ENCODE measurements around the gene CPM. TPM values are rescaled to one million over a fixed set of nuclear protein-coding genes. Genes with fewer than 3 reads are reported as not detected.
A peak's percentile ranks its signal among the peaks of the same experiment; 100 is the strongest.

The CPM gene
- total RNA-seq, 1 experiment from 2014 or later, result 0.89 TPM

- CTCF ChIA-PET, result interaction anchor here (0.6 kb wide), 2 partner anchors 9 to 93 kb away, joined by 3 to 4 read pairs; no protein-coding TSS in a partner anchor
- no peaks in the 10 kb centered on the region for H3K9me3 Mint-ChIP-seq (ENCODE audit: unreplicated experiment)
- H3K27me3 Mint-ChIP-seq (ENCODE audit: insufficient read depth, unreplicated experiment), result no peaks in the 10 kb centered on the region
- H3K4me1 Mint-ChIP-seq (ENCODE audit: insufficient read depth, unreplicated experiment), result no peaks in the 10 kb centered on the region
- DNase-seq (ENCODE audit: unreplicated experiment), result no peak
- no peak overlapping the region for H3K4me3 Mint-ChIP-seq (ENCODE audit: unreplicated experiment)
- intact Hi-C loops (cut with micrococcal nuclease), result no loop called here
- H3K27ac Mint-ChIP-seq (ENCODE audit: low read depth, unreplicated experiment), result no peak overlapping the region
- POLR2A ChIA-PET, result interaction anchor here (2.0 kb wide), 1 partner anchor 11 kb away, joined by 7 read pairs; the partner anchor contains the start of gene CPM
- BruUV-seq (replicated peaks), result no TSS peak
- H3K36me3 Mint-ChIP-seq (ENCODE audit: insufficient read depth, unreplicated experiment), result no peaks in the 10 kb centered on the region
- TF ChIP-seq CTCF (IDR thresholded peaks at IDR 0.05; ENCODE audit: unreplicated experiment), result no peak
Measured at GRCh38 chr12:68943848-68944247, 10.9 kb upstream of the CPM start.

- no peaks in the 10 kb centered on the region for H3K4me1 Mint-ChIP-seq (ENCODE audit: insufficient read depth, unreplicated experiment)
- ChIA-PET POLR2A (interaction anchor here (0.8 kb wide), 1 partner anchor 40 kb away, joined by 3 read pairs; no protein-coding TSS in a partner anchor), CTCF (no interaction called here)
- no TSS peak for BruUV-seq (replicated peaks)
- peak; percentile 27 for DNase-seq (ENCODE audit: unreplicated experiment)
- H3K9me3 Mint-ChIP-seq (ENCODE audit: unreplicated experiment), result no peaks in the 10 kb centered on the region
- H3K27ac Mint-ChIP-seq (ENCODE audit: low read depth, unreplicated experiment), result no peak overlapping the region
- H3K4me3 Mint-ChIP-seq (ENCODE audit: unreplicated experiment), result no peak overlapping the region
- intact Hi-C loops (cut with micrococcal nuclease), result no loop called here
- TF ChIP-seq CTCF (IDR thresholded peaks at IDR 0.05; ENCODE audit: unreplicated experiment), result no peak
- no peaks in the 10 kb centered on the region for H3K36me3 Mint-ChIP-seq (ENCODE audit: insufficient read depth, unreplicated experiment)
- H3K27me3 Mint-ChIP-seq (ENCODE audit: insufficient read depth, unreplicated experiment), result no peaks in the 10 kb centered on the region
Measured at GRCh38 chr12:68940731-68941130, 7.8 kb upstream of the CPM start.

- CTCF ChIA-PET, result no interaction called here
Measured at GRCh38 chr12:68939505-68939904, 6.5 kb upstream of the CPM start.

GRCh38 chr12:68934392-68934791, 1.4 kb upstream of the CPM start:
- intact Hi-C loops (cut with micrococcal nuclease), result no loop called here
- TF ChIP-seq CTCF (IDR thresholded peaks at IDR 0.05; ENCODE audit: unreplicated experiment), result no peak
- ChIA-PET POLR2A (no interaction called here), CTCF (no interaction called here)
- no peaks in the 10 kb centered on the region for H3K27me3 Mint-ChIP-seq (ENCODE audit: insufficient read depth, unreplicated experiment)
- no peaks in the 10 kb centered on the region for H3K9me3 Mint-ChIP-seq (ENCODE audit: unreplicated experiment)
- H3K4me3 Mint-ChIP-seq (ENCODE audit: unreplicated experiment), result no peak overlapping the region
- BruUV-seq (replicated peaks), result no TSS peak
- no peaks in the 10 kb centered on the region for H3K4me1 Mint-ChIP-seq (ENCODE audit: insufficient read depth, unreplicated experiment)
- H3K36me3 Mint-ChIP-seq (ENCODE audit: insufficient read depth, unreplicated experiment), result no peaks in the 10 kb centered on the region
- no peak for DNase-seq (ENCODE audit: unreplicated experiment)
- H3K27ac Mint-ChIP-seq (ENCODE audit: low read depth, unreplicated experiment), result no peak overlapping the region

More at GRCh38 chr12:68939505-68939904, 6.5 kb upstream of the CPM start:
- no peaks in the 10 kb centered on the region for H3K36me3 Mint-ChIP-seq (ENCODE audit: insufficient read depth, unreplicated experiment)
- intact Hi-C loops (cut with micrococcal nuclease), result no loop called here
- POLR2A ChIA-PET, result no interaction called here
- TF ChIP-seq CTCF (IDR thresholded peaks at IDR 0.05; ENCODE audit: unreplicated experiment), result no peak
- no peak overlapping the region for H3K4me3 Mint-ChIP-seq (ENCODE audit: unreplicated experiment)
- no peaks in the 10 kb centered on the region for H3K4me1 Mint-ChIP-seq (ENCODE audit: insufficient read depth, unreplicated experiment)
- H3K9me3 Mint-ChIP-seq (ENCODE audit: unreplicated experiment), result no peaks in the 10 kb centered on the region
- no peaks in the 10 kb centered on the region for H3K27me3 Mint-ChIP-seq (ENCODE audit: insufficient read depth, unreplicated experiment)
- no peak overlapping the region for H3K27ac Mint-ChIP-seq (ENCODE audit: low read depth, unreplicated experiment)
- no TSS peak for BruUV-seq (replicated peaks)
- DNase-seq (ENCODE audit: unreplicated experiment), result peak; percentile 42
